Measurements from ENCODE around the gene CEBPZOS.
"Not testable (repeated sequence)": the region's sequence is repeated elsewhere in the genome, so short reads cannot be mapped to it uniquely, and the experiment has no call there.

The CEBPZOS gene

GRCh38 chr2:37191253-37191652 is 5.0 kb upstream of the CEBPZOS start:
- TF ChIP-seq CTCF (IDR thresholded peaks at IDR 0.05; ENCODE audit: extremely low read depth, missing control alignments) = no peak
- no peak for DNase-seq (ENCODE audit: low spot score)

GRCh38 chr2:37191747-37192146 is 4.5 kb upstream of the CEBPZOS start:
- no peak for TF ChIP-seq CTCF (IDR thresholded peaks at IDR 0.05; ENCODE audit: extremely low read depth, missing control alignments)
- no peak for DNase-seq (ENCODE audit: low spot score)

GRCh38 chr2:37192551-37192950 is 3.7 kb upstream of the CEBPZOS start:
- no peak for TF ChIP-seq CTCF (IDR thresholded peaks at IDR 0.05; ENCODE audit: extremely low read depth, missing control alignments)
- DNase-seq (ENCODE audit: low spot score) = no peak

- not testable (repeated sequence) for DNase-seq (ENCODE audit: low spot score)
These were observed 405 bp upstream of the CEBPZOS start for GRCh38 chr2:37195862-37196319.

GRCh38 chr2:37198681-37199065 is 2.4 kb downstream of the CEBPZOS start:
- TF ChIP-seq CTCF (IDR thresholded peaks at IDR 0.05; ENCODE audit: extremely low read depth, missing control alignments) = no peak
- no peak for DNase-seq (ENCODE audit: low spot score)

- TF ChIP-seq CTCF (IDR thresholded peaks at IDR 0.05; ENCODE audit: extremely low read depth, missing control alignments) = no peak
- DNase-seq (ENCODE audit: low spot score) = no peak
These were observed 4.9 kb downstream of the CEBPZOS start for GRCh38 chr2:37201208-37201607.

- no peak for TF ChIP-seq CTCF (IDR thresholded peaks at IDR 0.05; ENCODE audit: extremely low read depth, missing control alignments)
- no peak for DNase-seq (ENCODE audit: low spot score)
These were observed 5.5 kb downstream of the CEBPZOS start for GRCh38 chr2:37201766-37202165.

- no peak for TF ChIP-seq CTCF (IDR thresholded peaks at IDR 0.05; ENCODE audit: extremely low read depth, missing control alignments)
- no peak for DNase-seq (ENCODE audit: low spot score)
These were observed 7.4 kb downstream of the CEBPZOS start for GRCh38 chr2:37203708-37204107.

- DNase-seq (ENCODE audit: low spot score) = not testable (repeated sequence)
These were observed 8.9 kb downstream of the CEBPZOS start for GRCh38 chr2:37205071-37205661.
